Ovary (tissue), 3 donors: ENCODE results near the gene PLEKHA6.

Source experiments
- EP300 ChIP-seq: sonication (generic); formaldehyde crosslinking; IDR thresholded peaks from one replicate; pipeline ENCODE4 v1.6.1; 2017; ENCODE audit warnings: antibody characterized with exemption
- TF ChIP-seq, protein P1 (sequence below), 3 donors: fragments of 450-650 bp in 2 of 3; fragments of 200-600 bp in 1 of 3; IDR thresholded peaks; one replicate each; pipeline versions ENCODE4 v1.5.1 to v1.8.0; 2016 to 2022; ENCODE audit warnings: antibody characterized with exemption in 3 of 3, mild to moderate bottlenecking in 1 of 3
- donor health status: DM: no; HTN: no; CAD: no.

DNA sequence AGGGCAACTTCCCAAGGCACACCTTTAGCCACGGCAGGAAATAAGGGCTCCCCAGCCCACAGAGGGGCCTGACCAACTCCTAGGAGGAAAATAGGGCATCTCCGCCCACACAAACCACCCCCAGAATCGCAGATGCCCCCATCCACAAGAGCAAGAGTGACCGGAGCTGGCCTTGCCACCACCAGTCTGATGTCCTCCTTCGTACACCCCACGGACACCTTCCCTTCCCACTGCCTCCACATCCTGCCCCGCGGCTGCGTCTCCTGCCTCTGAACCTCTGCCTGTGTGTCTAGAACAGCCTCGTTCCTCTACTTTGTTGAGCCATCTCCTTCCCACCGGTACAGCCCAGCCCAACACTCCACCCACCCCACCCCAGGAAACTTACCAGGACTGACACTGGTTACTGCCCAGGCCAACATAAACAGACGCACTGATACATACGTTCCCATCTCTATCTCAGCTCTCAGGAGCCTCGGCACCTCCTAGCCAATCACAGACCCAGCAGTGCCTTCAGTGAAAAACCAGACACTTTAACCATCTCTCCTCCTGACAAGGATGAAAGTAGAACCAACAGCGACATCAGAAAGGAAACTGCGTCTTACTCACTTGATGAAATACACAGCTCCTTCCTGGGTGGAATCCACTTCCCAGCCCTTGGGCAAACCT lies 7.6 kb upstream of the PLEKHA6 start:
- TF ChIP-seq, protein P1, sequence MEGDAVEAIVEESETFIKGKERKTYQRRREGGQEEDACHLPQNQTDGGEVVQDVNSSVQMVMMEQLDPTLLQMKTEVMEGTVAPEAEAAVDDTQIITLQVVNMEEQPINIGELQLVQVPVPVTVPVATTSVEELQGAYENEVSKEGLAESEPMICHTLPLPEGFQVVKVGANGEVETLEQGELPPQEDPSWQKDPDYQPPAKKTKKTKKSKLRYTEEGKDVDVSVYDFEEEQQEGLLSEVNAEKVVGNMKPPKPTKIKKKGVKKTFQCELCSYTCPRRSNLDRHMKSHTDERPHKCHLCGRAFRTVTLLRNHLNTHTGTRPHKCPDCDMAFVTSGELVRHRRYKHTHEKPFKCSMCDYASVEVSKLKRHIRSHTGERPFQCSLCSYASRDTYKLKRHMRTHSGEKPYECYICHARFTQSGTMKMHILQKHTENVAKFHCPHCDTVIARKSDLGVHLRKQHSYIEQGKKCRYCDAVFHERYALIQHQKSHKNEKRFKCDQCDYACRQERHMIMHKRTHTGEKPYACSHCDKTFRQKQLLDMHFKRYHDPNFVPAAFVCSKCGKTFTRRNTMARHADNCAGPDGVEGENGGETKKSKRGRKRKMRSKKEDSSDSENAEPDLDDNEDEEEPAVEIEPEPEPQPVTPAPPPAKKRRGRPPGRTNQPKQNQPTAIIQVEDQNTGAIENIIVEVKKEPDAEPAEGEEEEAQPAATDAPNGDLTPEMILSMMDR (IDR thresholded peaks at IDR 0.05) = no peak
- TF ChIP-seq EP300 = no peak
